Measurements from ENCODE around the gene DOCK11. TPM values are rescaled to one million over a fixed set of nuclear protein-coding genes. Genes with fewer than 3 reads are reported as not detected.

The DOCK11 gene
- total and polyA plus RNA-seq, 2 of the 4 experiments (the other 2 are of a cell fraction), result 3.9 to 13.1 TPM

- BruUV-seq (replicated peaks), result no TSS peak
- Histone ChIP-seq H3K4ac (ENCODE audit: low read depth, low read length) (no peak overlapping the region), H4K20me1 (ENCODE audit: insufficient read depth, low read length) (no peaks in the 10 kb centered on the region), H2BK5ac (ENCODE audit: low read depth, low read length, poor library complexity, severe bottlenecking) (no peak overlapping the region), H3K9me3 (ENCODE audit: control insufficient read depth, insufficient read depth, low read length) (no peaks in the 10 kb centered on the region), H2BK15ac (ENCODE audit: low read depth, low read length) (no peak overlapping the region), H3K79me1 (ENCODE audit: low read depth in 1 of 2, low read length in 2 of 2) (peaks cover 0 to 6% of the 10 kb centered on the region in 2 experiments; a peak in 1 of 4 replicates), H4K5ac (ENCODE audit: low read depth, low read length) (no peak overlapping the region), H3K4me2 (ENCODE audit: low read depth, low read length) (0 out of 2 replicates have a peak overlapping the region, but pooled peaks have one; percentile 16), H3K9ac (ENCODE audit: low read depth, low read length) (no peak overlapping the region), H2AFZ (replicated peaks; ENCODE audit: low read length, poor library complexity) (no peak overlapping the region), H3K36me3 (ENCODE audit: control insufficient read depth, insufficient read depth, low read length) (no peaks in the 10 kb centered on the region), H2BK20ac (ENCODE audit: low read depth, low read length) (no peak overlapping the region), H3K18ac (ENCODE audit: low read depth, low read length) (no peak overlapping the region), H3K27me3 (ENCODE audit: control insufficient read depth, insufficient read depth, low read length) (no peaks in the 10 kb centered on the region), H3K27ac (ENCODE audit: insufficient read depth, low read length) (no peak overlapping the region), H4K8ac (ENCODE audit: low read depth in 2 of 2, low read length in 2 of 2) (no peak overlapping the region), H2BK120ac (ENCODE audit: low read depth, low read length) (no peak overlapping the region), H2AK9ac (replicated peaks; ENCODE audit: low read depth, low read length, poor library complexity) (no peak overlapping the region), H3K14ac (replicated peaks; ENCODE audit: low read depth, low read length) (no peak overlapping the region), H3K9me1 (ENCODE audit: insufficient read depth, low read length) (peaks cover 3% of the 10 kb centered on the region; the same call in 1 of the 2 replicates), H2AK5ac (ENCODE audit: low read depth, low read length) (no peak overlapping the region), H3K4me1 (ENCODE audit: control insufficient read depth, insufficient read depth, low read length) (peaks cover 9% of the 10 kb centered on the region), H3K23ac (ENCODE audit: low read depth, low read length) (no peak overlapping the region), H3K4me3 (ENCODE audit: insufficient read depth, low read depth, low read length) (no peak overlapping the region), H4K91ac (ENCODE audit: insufficient read depth, low read depth, low read length) (no peak overlapping the region), H3K56ac (ENCODE audit: extremely low read depth, insufficient read depth, low read length) (no peak overlapping the region)
- no peak for DNase-seq
- WGBS, 2 experiments (ENCODE audit: extremely low coverage in 2 of 2, insufficient read length in 1 of 2), result no CpG with 5 or more reads among the region's 3 CpGs
- TF ChIP-seq SMC3 (IDR thresholded peaks at IDR 0.05; ENCODE audit: low read depth, low read length), result no peak
- no peak for TF ChIP-seq RAD21 (IDR thresholded peaks at IDR 0.05; ENCODE audit: low read length)
- TF ChIP-seq CHD1 (IDR thresholded peaks at IDR 0.05; ENCODE audit: low read depth, low read length), result no peak
- no peak for TF ChIP-seq FOS (IDR thresholded peaks at IDR 0.05; ENCODE audit: low read depth, low read length)
- TF ChIP-seq MAZ (IDR thresholded peaks at IDR 0.05; ENCODE audit: borderline replicate concordance, low read depth, low read length), result no peak
- no peak for TF ChIP-seq NFE2L2 (IDR thresholded peaks at IDR 0.05; ENCODE audit: low read depth, low read length)
- TF ChIP-seq CTCF (conservative IDR thresholded peaks at IDR 0.05; ENCODE audit: low read depth, low read length), result no peak
- TF ChIP-seq MXI1 (IDR thresholded peaks at IDR 0.05; ENCODE audit: borderline replicate concordance, low read depth, low read length), result no peak
- TF ChIP-seq USF2 (IDR thresholded peaks at IDR 0.05; ENCODE audit: low read depth, low read length), result no peak
- TF ChIP-seq RCOR1 (IDR thresholded peaks at IDR 0.05; ENCODE audit: insufficient replicate concordance, low read length), result no peak
- TF ChIP-seq RFX5 (IDR thresholded peaks at IDR 0.05; ENCODE audit: low read depth, low read length), result no peak
- TF ChIP-seq MAFK (IDR thresholded peaks at IDR 0.05; ENCODE audit: low read depth, low read length), result no peak
- TF ChIP-seq ELK1 (IDR thresholded peaks at IDR 0.05; ENCODE audit: borderline replicate concordance, low read depth, low read length), result no peak
- no peak for TF ChIP-seq BHLHE40 (IDR thresholded peaks at IDR 0.05; ENCODE audit: low read depth, low read length)
- TF ChIP-seq CEBPB (IDR thresholded peaks at IDR 0.05; ENCODE audit: low read depth, low read length), result no peak
- no peak for TF ChIP-seq POLR2A (IDR thresholded peaks at IDR 0.05; ENCODE audit: low read depth, low read length)
- intact Hi-C loops (cut with micrococcal nuclease) (no loop called here), dilution Hi-C loops (cut with HindIII; ENCODE audit: low sequenced_read_pairs, unreplicated experiment) (no loop called here), in situ Hi-C loops (cut with MboI; ENCODE audit: low sequenced_read_pairs) (no loop called here)
- no peak for ATAC-seq (ENCODE audit: low read depth)
- ChIA-PET POLR2A (ENCODE audit: unreplicated experiment) (no interaction called here), CTCF (no interaction called here)
These were observed 233.5 kb downstream of the DOCK11 start for GRCh38 chrX:118729042-118729652.
